AG04450 (cell line): ENCODE measurements around the gene METTL21C. TPM values are rescaled to one million over a fixed set of nuclear protein-coding genes. Genes with fewer than 3 reads are reported as not detected.

Experiments used
- CTCF ChIA-PET: fragments of 300-600, 350-600 bp; formaldehyde crosslinking; extraction: SDS; loops from one replicate; lab custom pipeline; 2022; ENCODE audit warnings: antibody characterized with exemption, inconsistent platforms; lab: Charles Lee
- POLR2A ChIA-PET: fragments of 350-600 bp; formaldehyde crosslinking; extraction: SDS; loops from one replicate; lab custom pipeline; 2021; ENCODE audit warnings: antibody characterized with exemption, inconsistent platforms; lab: Yijun Ruan, JAX
- DNase-seq: peaks from one replicate; pipeline ENCODE4 v3.0.0-alpha.2; 2011; ENCODE audit warnings: low read depth, low spot score
- H3K27ac ChIP-seq: one replicate; pipeline ENCODE4 v1.5.1; 2012; ENCODE audit warnings: low read depth, low read length, control low read depth
- H3K27me3 ChIP-seq: one replicate; pipeline ENCODE4 v1.6.0; 2012; ENCODE audit warnings: low read length; ENCODE audit not compliant: control insufficient read depth, insufficient read depth
- H3K4me3 ChIP-seq: 2 replicates; pipeline ENCODE4 v1.5.1; 2011; ENCODE audit warnings: mild to moderate bottlenecking, low read depth, low read length, control low read depth
- H3K9me3 ChIP-seq: 2 replicates; pipeline ENCODE4 v1.5.1; 2012; ENCODE audit warnings: low read length; ENCODE audit not compliant: control insufficient read depth, insufficient read depth
- CTCF ChIP-seq: IDR thresholded peaks from 2 replicates; pipeline ENCODE4 v1.5.1; 2011; ENCODE audit warnings: low read depth, low read length, control low read depth, inconsistent platforms
- polyA plus RNA-seq: library from polyadenylated mRNA; depleted of rRNA; stranded (reverse); fragments of >200 nt; gene quantifications from 2 replicates; pipeline ENCODE4 v1.2.3, GENCODE V29; 2011; rRNA removed

Gene METTL21C
- polyA plus RNA-seq, 1 experiment: not detected

GRCh38 chr13:102642475-102642874, 52.4 kb downstream of the METTL21C start:
- ChIA-PET CTCF (interaction anchor here (2.3 to 3.4 kb wide), 2 partner anchors 51 to 228 kb away, joined by 10 to 11 read pairs; no protein-coding TSS in a partner anchor), POLR2A (no interaction called here)
- no peak overlapping the region for H3K4me3 ChIP-seq
- no peak for DNase-seq
- TF ChIP-seq CTCF: no peak
- no peak overlapping the region for H3K27ac ChIP-seq
- H3K9me3 ChIP-seq: no peaks in the 10 kb centered on the region
- H3K27me3 ChIP-seq: no peaks in the 10 kb centered on the region

- CTCF ChIA-PET: interaction anchor here (2.3 to 3.4 kb wide), 2 partner anchors 50 to 228 kb away, joined by 10 to 11 read pairs; no protein-coding TSS in a partner anchor
- no peak overlapping the region for H3K27ac ChIP-seq
- H3K27me3 ChIP-seq: no peaks in the 10 kb centered on the region
- POLR2A ChIA-PET: no interaction called here
- DNase-seq: no peak
- H3K4me3 ChIP-seq: no peak overlapping the region
- H3K9me3 ChIP-seq: no peaks in the 10 kb centered on the region
- no peak for TF ChIP-seq CTCF
Observed at GRCh38 chr13:102642029-102642428, 52.8 kb downstream of the METTL21C start.

GRCh38 chr13:102638741-102639140, 56.1 kb downstream of the METTL21C start:
- ChIA-PET CTCF (interaction anchor here (1.8 kb wide), 1 partner anchor 46 kb away, joined by 5 read pairs; no protein-coding TSS in a partner anchor), POLR2A (no interaction called here)
- TF ChIP-seq CTCF: no peak
- Histone ChIP-seq H3K4me3 (no peak overlapping the region), H3K27ac (no peak overlapping the region), H3K9me3 (no peaks in the 10 kb centered on the region), H3K27me3 (no peaks in the 10 kb centered on the region)
- no peak for DNase-seq

Other genes starting within 250 kb of the METTL21C start
- gene TPP2, start 98.1 kb downstream of the METTL21C start, polyA plus RNA-seq: 40.9 and 49.8 TPM in 2 replicates
- 9.0 and 13.0 TPM in 2 replicates for gene TEX30, start 78.7 kb upstream of the METTL21C start, polyA plus RNA-seq
- gene POGLUT2, start 103.9 kb upstream of the METTL21C start, polyA plus RNA-seq: 17.8 and 24.8 TPM in 2 replicates
- 16.9 and 26.7 TPM in 2 replicates for gene BIVM, start 104.1 kb upstream of the METTL21C start, polyA plus RNA-seq
- 39.2 and 47.6 TPM in 2 replicates for gene ERCC5, start 151.0 kb upstream of the METTL21C start, polyA plus RNA-seq